GM18502 (cell line): ENCODE results near the gene ECE1.

Experiments used
- ATAC-seq: cut with Tn5 transposase; IDR thresholded peaks from one replicate; pipeline ENCODE4 v1.9.1; 2021; ENCODE audit warnings: mild to moderate bottlenecking; ENCODE audit not compliant: unreplicated experiment, poor library complexity

ECE1 gene

GRCh38 chr1:21325731-21326387, 35.6 kb upstream of the ECE1 start:
- no peak for ATAC-seq

DNA sequence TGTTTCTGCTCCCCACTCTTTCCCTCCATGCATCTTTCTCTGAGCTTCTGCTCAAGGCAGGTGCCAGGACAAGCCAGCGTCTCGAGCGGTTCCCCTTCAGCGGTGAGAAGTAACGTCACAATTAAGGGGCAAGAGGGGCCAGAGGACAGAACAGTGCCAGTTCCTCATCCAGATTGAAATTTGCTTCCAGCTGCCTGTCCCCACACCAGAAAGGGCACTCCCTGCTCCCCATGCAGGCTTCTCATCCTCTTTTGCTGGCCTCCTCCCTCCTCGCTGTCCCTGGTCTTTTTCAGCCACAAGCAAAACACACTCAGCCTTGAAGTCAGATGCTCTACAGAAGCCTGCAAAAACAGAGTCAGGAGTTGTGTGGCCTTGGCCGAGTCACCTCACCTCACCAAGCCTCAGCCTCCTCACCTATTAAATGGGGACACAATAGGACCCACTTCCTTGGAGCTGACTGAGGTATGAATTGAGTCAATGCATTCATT, 35.0 kb upstream of the ECE1 start:
- ATAC-seq: no peak

DNA sequence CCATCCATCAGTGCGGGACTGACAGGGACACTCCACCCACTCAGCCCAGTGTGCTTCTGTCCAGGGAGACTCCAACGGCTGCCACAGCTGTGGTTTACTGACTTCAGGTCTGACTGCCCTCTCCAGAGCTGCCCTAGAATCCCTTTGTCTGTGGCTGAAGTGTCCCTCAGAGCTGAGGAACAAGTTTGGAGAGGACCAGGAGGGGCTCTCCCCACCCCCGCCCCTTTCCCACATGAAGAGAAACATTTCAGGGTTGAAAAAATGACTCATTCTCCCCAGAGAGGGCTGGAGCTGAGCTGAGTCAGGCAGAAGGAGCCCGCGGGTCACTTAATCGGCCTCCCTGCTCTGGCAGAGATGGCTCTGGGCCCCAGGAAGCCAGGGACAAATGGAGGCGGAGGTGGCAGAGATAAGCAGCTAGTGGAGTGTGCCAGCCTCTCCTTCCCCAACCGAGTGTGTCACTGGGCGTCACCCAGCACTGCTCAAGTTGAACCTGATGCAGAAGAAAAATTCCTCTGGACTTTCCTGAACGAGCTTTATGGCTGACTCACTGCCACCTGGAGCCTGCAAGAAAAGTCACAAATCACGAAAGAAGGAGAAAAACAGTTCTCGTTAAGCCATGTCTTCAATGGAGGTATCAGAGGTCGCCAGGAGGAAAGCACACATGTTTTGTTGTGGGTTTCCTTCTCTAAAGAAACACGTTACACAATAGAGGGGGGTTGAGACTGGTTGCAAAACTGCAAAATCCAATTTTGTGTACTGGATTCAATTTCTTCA, 34.3 kb upstream of the ECE1 start:
- ATAC-seq: no peak

DNA sequence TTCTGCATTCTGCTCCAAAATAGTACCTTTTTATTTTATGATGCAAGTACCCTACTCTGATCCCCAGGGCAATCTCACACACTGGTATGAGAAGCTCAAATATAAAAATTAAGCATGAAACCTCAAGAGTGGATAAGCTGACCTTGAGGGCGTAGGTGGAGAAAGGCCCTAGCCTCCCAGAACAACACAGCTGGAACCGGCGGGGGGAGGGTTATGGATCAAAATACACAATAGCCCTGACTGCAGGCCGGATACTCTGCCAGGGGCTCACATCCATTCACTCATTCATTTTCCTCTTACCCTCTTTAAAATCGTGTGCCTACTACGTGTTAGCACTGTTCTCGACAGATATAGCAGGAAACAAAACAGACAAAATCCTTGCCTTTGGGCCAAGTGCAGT, 32.8 kb upstream of the ECE1 start:
- no peak for ATAC-seq

GRCh38 chr1:21322681-21323016, 32.4 kb upstream of the ECE1 start:
- no peak for ATAC-seq

GRCh38 chr1:21321963-21322680, 31.9 kb upstream of the ECE1 start:
- no peak for ATAC-seq

DNA sequence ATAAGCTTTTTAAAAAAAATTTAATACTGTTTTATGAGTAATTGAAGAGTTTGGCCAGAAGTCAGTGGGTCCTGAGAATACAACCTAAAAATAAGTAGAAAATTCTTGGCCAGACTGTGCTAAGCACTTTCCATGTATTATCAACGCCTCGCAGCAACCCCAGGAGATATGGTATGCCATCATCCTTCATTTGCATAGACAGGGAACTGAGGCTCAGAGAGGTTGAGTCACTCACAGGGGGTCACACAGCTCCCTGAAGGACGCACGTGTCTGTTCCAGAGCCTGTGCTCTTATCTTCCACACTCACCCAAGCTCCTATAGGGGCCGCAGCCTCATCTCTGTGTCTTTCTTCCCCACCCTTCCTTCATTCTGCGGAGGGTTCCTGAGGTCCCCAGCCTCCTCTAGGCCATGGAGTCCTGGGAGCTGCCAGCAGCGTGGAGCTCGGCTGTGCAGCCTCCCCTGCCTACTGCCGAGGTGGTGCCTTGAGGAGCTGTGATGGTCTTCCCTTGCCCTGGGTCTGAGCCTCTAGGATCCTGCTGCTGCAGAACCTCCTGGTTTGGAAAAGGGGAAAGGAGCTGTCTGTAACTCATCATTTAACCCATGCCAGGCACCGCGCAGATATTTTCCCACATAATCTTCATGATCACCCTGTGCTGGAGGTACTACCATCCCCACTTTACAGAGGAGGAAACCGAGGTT, 30.3 kb upstream of the ECE1 start:
- no peak for ATAC-seq

GRCh38 chr1:21319447-21320407, 29.5 kb upstream of the ECE1 start:
- no peak for ATAC-seq

GRCh38 chr1:21318714-21319159, 28.5 kb upstream of the ECE1 start:
- ATAC-seq: no peak

GRCh38 chr1:21318057-21318713, 27.9 kb upstream of the ECE1 start:
- no peak for ATAC-seq

- ATAC-seq: no peak
These were observed 27.4 kb upstream of the ECE1 start for GRCh38 chr1:21317690-21318043.

- no peak for ATAC-seq
These were observed 26.9 kb upstream of the ECE1 start for GRCh38 chr1:21317035-21317689.

DNA sequence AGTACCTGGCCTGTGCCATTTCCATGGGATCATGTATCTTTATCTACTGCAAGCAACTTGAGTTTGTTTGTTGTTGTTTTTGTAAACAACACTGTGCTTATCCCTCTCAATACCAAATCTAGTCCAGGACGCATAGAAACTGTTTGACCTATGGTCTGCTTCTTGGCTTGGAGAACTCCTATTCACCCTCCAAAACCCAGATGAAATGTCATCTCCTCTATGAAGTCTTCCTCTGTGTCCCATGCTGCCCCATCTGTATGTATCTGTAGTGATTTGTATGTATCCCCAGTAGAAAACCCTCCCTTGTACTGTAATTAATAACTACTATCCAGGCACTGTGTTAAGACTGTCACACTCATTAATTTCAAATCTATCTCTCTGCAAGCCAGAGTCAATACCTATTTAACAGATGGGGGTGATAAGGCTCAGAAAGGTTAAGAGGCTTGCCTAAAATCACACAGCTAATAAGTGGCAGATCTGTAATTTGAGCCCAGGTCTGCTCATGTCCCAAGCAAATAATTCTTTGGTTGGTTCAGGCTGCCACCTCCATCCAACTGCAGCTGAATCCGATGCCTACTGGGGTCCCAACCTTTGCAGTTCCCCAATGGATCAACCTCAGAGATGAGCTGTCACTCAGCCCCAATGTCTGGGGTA, 24.6 kb upstream of the ECE1 start:
- ATAC-seq: no peak

GRCh38 chr1:21313886-21314721, 23.8 kb upstream of the ECE1 start:
- ATAC-seq: no peak

DNA sequence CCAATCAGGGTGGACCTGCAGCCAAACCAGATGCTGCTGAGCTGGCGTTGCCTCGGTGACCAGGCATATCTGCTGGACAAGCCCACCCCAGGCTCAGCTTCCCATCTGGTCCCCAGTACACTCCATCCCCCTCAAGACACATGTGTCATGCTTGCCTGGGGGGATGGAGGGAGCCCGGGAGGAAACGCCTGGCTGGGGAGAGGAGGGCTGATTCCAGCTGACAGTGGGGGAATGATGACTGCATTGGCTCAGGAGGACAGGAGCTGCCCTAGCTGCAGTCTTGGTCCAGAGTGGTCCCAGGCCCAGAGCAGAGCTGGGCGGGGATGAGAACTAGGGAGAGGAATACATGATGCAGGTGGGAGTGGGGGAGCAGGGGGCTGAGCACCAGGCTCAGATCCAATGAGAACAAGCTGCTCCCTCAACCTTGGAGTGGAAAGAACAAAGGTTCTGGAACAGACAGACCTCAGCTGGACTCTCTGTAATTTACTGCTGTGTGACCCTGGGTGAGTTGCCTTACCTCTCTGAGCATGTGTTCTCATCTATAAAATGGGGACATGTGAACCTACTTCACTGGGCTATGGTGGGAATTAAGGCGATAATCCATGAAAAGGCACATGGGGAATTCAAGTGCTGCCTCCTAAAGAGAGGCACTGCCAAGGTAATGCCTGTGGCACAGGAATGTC, 23.1 kb upstream of the ECE1 start:
- ATAC-seq: no peak

DNA sequence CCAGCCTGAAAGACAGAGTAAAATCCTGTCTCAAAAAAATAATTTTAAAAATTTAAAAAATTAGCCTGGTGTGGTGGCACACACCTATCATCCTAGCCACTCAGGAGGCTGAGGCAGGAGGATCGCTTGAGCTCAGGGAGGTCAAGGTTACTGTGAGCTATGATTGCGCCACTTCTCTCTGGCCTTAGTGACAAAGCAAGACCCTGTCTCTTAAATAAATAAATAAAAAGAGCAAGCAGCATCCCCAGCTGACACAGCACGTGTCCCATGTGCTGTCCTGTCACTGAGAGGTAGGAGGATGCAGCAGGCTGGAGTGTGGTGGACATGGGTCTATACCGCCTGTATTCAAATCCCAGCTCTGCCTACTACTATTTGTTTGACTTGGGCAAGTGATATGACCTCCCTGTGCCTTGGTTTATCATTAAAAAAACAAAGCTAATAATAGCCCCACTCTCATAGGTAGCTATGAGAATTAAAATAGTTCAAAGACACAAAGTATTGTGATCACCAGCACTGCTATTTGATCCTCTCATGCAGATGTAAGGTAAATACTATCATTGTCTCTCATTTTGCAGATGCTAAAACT, 22.2 kb upstream of the ECE1 start:
- ATAC-seq: no peak
